Peyer's patch (tissue), 4 donors: ENCODE results near the gene ATN1. TPM values are rescaled to one million over a fixed set of nuclear protein-coding genes. Genes with fewer than 3 reads are reported as not detected.
"Not testable (repeated sequence)": the region's sequence is repeated elsewhere in the genome, so short reads cannot be mapped to it uniquely, and the experiment has no call there.

Source experiments
- DNase-seq, 3 donors: peaks; one replicate each; pipeline ENCODE4 v3.0.0-alpha.2; 2017 to 2019
- H3K27ac ChIP-seq, 4 donors: fragments of 200-600 bp; sonication (generic); one replicate each; pipeline ENCODE4 v1.5.1; 2016 to 2019
- H3K27me3 ChIP-seq, 2 donors: fragments of 200-600 bp; sonication (generic); one replicate each; pipeline ENCODE4 v1.5.1; 2019
- H3K36me3 ChIP-seq, 3 donors: fragments of 200-600 bp; sonication (generic); one replicate each; pipeline ENCODE4 v1.5.1; 2016 to 2019
- H3K4me1 ChIP-seq, 4 donors: fragments of 200-600 bp; sonication (generic); one replicate each; pipeline ENCODE4 v1.5.1; 2016 to 2019
- H3K4me3 ChIP-seq, 4 donors: fragments of 200-600 bp; sonication (generic); 1 replicate in 3 of 4; 2 replicates in 1 of 4; pipeline ENCODE4 v1.5.1; 2016 to 2019; ENCODE audit warnings: mild to moderate bottlenecking in 1 of 4
- H3K9me3 ChIP-seq, 4 donors: fragments of 200-600 bp; sonication (generic); one replicate each; pipeline ENCODE4 v1.5.1; 2016 to 2019; ENCODE audit warnings: mild to moderate bottlenecking in 1 of 4
- CTCF ChIP-seq, 6 experiments: fragments of 450-650 bp in 4 of 6; fragments of 200-600 bp in 2 of 6; sonication (generic) in 1 of 6; IDR thresholded peaks; one replicate each; pipeline ENCODE4 v1.5.1; 2017 to 2019; ENCODE audit warnings: antibody characterized with exemption in 6 of 6, mild to moderate bottlenecking in 3 of 6, moderate library complexity in 1 of 6
- POLR2A ChIP-seq, 2 donors: fragments of 450-650 bp; IDR thresholded peaks; one replicate each; pipeline ENCODE4 v1.5.1; 2017; ENCODE audit warnings: antibody characterized with exemption in 2 of 2, mild to moderate bottlenecking in 2 of 2, moderate library complexity in 2 of 2
- total RNA-seq, 4 donors: library from RNA; depleted of rRNA; stranded (reverse); fragments of >200 nt; gene quantifications; one replicate each; pipeline ENCODE4 v1.1.0, GENCODE V29; 2016

Gene ATN1
- total RNA-seq, 4 donors from 2014 or later, result 77.6 to 337 (median 125) TPM

GRCh38 chr12:6887460-6887859 lies 40.3 kb upstream of the ATN1 start:
- peaks cover 0 to 3% (median 0%) of the 10 kb centered on the region in 4 donors for H3K4me1 ChIP-seq
- H3K27me3 ChIP-seq, result no peaks in the 10 kb centered on the region
- no peak for DNase-seq
- no peak overlapping the region for H3K4me3 ChIP-seq
- H3K9me3 ChIP-seq, result no peaks in the 10 kb centered on the region
- peaks cover 0 to 12% (median 0%) of the 10 kb centered on the region in 3 donors for H3K36me3 ChIP-seq
- TF ChIP-seq CTCF (IDR thresholded peaks at IDR 0.05) (no peak), POLR2A (IDR thresholded peaks at IDR 0.05) (no peak)
- no peak overlapping the region for H3K27ac ChIP-seq

GRCh38 chr12:6888360-6888759 lies 39.4 kb upstream of the ATN1 start:
- Histone ChIP-seq H3K9me3 (no peaks in the 10 kb centered on the region), H3K27me3 (no peaks in the 10 kb centered on the region), H3K27ac (no peak overlapping the region), H3K4me1 (peaks cover 0 to 3% (median 0%) of the 10 kb centered on the region in 4 donors), H3K4me3 (no peak overlapping the region), H3K36me3 (peaks cover 0 to 12% (median 0%) of the 10 kb centered on the region in 3 donors)
- DNase-seq, result no peak
- TF ChIP-seq POLR2A (IDR thresholded peaks at IDR 0.05), result no peak
- no peak for TF ChIP-seq CTCF (IDR thresholded peaks at IDR 0.05)

GRCh38 chr12:6888794-6889193 lies 39.0 kb upstream of the ATN1 start:
- not testable (repeated sequence) for H3K27me3 ChIP-seq, H3K27ac ChIP-seq, H3K4me3 ChIP-seq, H3K4me1 ChIP-seq, DNase-seq, H3K9me3 ChIP-seq, H3K36me3 ChIP-seq

- H3K27ac ChIP-seq, result peak overlapping the region; percentile 64 to 91 (median 87)
- not testable (repeated sequence) for H3K9me3 ChIP-seq, H3K36me3 ChIP-seq, DNase-seq, H3K27me3 ChIP-seq, H3K4me1 ChIP-seq, H3K4me3 ChIP-seq
Observed at GRCh38 chr12:6889775-6890573, 37.8 kb upstream of the ATN1 start.

GRCh38 chr12:6890789-6891645 lies 36.7 kb upstream of the ATN1 start:
- Histone ChIP-seq H3K9me3 (no peaks in the 10 kb centered on the region), H3K4me1 (peaks cover 0 to 3% (median 0%) of the 10 kb centered on the region in 4 donors), H3K27me3 (no peaks in the 10 kb centered on the region), H3K4me3 (peak overlapping the region; percentile 43 to 62 (median 47)), H3K27ac (peak overlapping the region; percentile 82 to 91 (median 87)), H3K36me3 (no peaks in the 10 kb centered on the region)
- TF ChIP-seq CTCF (IDR thresholded peaks at IDR 0.05) (peak; percentile 92 to 98 (median 94)), POLR2A (IDR thresholded peaks at IDR 0.05) (peak; percentile 43 to 54)
- peak; percentile 99 for DNase-seq

- Histone ChIP-seq H3K9me3 (no peaks in the 10 kb centered on the region), H3K4me1 (peaks cover 0 to 3% (median 0%) of the 10 kb centered on the region in 4 donors), H3K27ac (peak overlapping the region; percentile 82 to 91 (median 87)), H3K27me3 (no peaks in the 10 kb centered on the region), H3K4me3 (peak overlapping the region; percentile 43 to 62 (median 47)), H3K36me3 (no peaks in the 10 kb centered on the region)
- no peak for DNase-seq
- TF ChIP-seq CTCF (IDR thresholded peaks at IDR 0.05), result no peak
- TF ChIP-seq POLR2A (IDR thresholded peaks at IDR 0.05), result no peak
Observed at GRCh38 chr12:6891646-6892001, 36.1 kb upstream of the ATN1 start.

GRCh38 chr12:6892683-6893082 lies 35.1 kb upstream of the ATN1 start:
- H3K27ac ChIP-seq, H3K4me1 ChIP-seq, H3K36me3 ChIP-seq, DNase-seq, H3K9me3 ChIP-seq, H3K4me3 ChIP-seq, H3K27me3 ChIP-seq: not testable (repeated sequence)
